Heart left ventricle (tissue), 13 donors: ENCODE measurements around the gene TAAR1.

Experiments used
- CTCF ChIP-seq, 12 donors: fragments of 200-600 bp; sonication (generic) in 4 of 12; IDR thresholded peaks; one replicate each; pipeline versions ENCODE4 v1.5.0 to v1.8.0; 2018 to 2022; ENCODE audit warnings: antibody characterized with exemption in 12 of 12, mild to moderate bottlenecking in 5 of 12
- POLR2A ChIP-seq, 2 donors: fragments of 450-650 bp; IDR thresholded peaks; one replicate each; pipeline ENCODE4 v1.6.1; 2017; ENCODE audit warnings: antibody characterized with exemption in 2 of 2, mild to moderate bottlenecking in 2 of 2, moderate library complexity in 2 of 2
- donor health status: ischemic (EF 13 %, LVEDD 7.1; RV severe dilation, severe dysfunction).
- donor health status: DM: no; HTN: yes; CAD: no.
- donor health status: DM: no; HTN: no; CAD: no.
- donor health status: ischemic (EF 25% LVEDD 6.9; RV normal size, moderate dysfunction).
- donor health status: ischemic (EF 25% LVEDD 5.7; RV mildly dilated, moderate dysfunction).
- donor health status: ischemic (EF 35%, LVEDD 5.7; RV mildly dilated, moderate dysfunction).
- donor health status: nonischemic (EF 11% LVEDD 7.7; RV severe dilation, severe dysfunction).
- donor health status: DM: yes; HTN: yes; CAD: no.
- donor health status: PGD.
- donor health status: ischemic (EF 29% LVEDD 5.4; RV normal size, mild dysfunction).
- donor health status: nonischemic (EF 23%, LVEDD 6.1; RV moderate dilation, normal function).

DNA sequence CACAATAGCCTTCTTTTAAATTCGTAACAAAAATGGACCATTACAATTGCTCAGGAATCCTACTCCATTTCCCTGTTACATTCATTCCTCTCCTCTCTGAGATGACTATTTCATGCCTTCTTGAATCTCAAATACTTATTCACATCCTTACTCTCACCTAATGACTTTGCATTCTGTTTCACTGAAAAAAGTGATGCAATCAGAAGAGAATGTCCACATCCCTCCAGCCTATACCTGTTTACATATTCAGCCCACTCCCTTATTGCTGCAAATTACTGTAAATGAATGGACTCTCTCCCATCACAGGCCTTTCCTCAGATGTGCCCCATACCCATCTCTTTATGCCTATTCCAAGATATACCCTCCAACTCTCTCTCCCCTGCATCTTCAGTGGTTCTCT, 8.6 kb downstream of the TAAR1 start:
- TF ChIP-seq CTCF (IDR thresholded peaks at IDR 0.05) (no peak), POLR2A (IDR thresholded peaks at IDR 0.05) (no peak)
